ENCODE measurements around the gene CDC42BPG. TPM values are rescaled to one million over a fixed set of nuclear protein-coding genes. Genes with fewer than 3 reads are reported as not detected.

CDC42BPG gene
- total and polyA plus RNA-seq, 3 donors from 2014 or later, result 5.3 to 9.2 (median 7.6) TPM

DNA sequence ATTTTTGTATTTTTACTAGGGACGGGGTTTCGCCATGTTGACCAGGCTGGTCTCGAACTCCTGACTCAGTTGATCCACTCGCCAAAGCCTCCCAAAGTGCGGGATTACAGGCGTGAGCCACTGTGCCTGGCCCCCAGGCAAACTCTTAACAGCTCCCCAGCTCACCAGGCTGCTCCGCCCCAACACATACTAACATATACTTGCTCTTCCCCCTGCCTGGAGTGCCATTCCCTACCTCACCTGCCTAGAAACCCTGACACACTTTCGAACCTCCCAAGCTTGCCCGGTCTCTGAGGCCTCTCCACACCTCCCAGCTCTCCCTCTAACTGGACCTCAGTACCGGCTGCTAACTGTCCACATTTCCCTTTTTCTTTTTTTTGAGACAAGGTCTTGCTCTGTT is 49.9 kb downstream of the CDC42BPG start:
- intact Hi-C loops (cut with DNase I; ENCODE audit: low total_unique reads), result no loop called here
- Histone ChIP-seq H3K4me1 (peaks cover 6% of the 10 kb centered on the region), H3K27ac (no peak overlapping the region), H3K4me3 (no peak overlapping the region), H3K27me3 (no peaks in the 10 kb centered on the region), H3K36me3 (ENCODE audit: low read depth, missing control alignments) (no peaks in the 10 kb centered on the region), H3K9me3 (no peaks in the 10 kb centered on the region)
- TF ChIP-seq, protein P1, sequence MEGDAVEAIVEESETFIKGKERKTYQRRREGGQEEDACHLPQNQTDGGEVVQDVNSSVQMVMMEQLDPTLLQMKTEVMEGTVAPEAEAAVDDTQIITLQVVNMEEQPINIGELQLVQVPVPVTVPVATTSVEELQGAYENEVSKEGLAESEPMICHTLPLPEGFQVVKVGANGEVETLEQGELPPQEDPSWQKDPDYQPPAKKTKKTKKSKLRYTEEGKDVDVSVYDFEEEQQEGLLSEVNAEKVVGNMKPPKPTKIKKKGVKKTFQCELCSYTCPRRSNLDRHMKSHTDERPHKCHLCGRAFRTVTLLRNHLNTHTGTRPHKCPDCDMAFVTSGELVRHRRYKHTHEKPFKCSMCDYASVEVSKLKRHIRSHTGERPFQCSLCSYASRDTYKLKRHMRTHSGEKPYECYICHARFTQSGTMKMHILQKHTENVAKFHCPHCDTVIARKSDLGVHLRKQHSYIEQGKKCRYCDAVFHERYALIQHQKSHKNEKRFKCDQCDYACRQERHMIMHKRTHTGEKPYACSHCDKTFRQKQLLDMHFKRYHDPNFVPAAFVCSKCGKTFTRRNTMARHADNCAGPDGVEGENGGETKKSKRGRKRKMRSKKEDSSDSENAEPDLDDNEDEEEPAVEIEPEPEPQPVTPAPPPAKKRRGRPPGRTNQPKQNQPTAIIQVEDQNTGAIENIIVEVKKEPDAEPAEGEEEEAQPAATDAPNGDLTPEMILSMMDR (IDR thresholded peaks at IDR 0.05), result no peak
- no peak for TF ChIP-seq POLR2A (IDR thresholded peaks at IDR 0.05)
- WGBS, 2 donors, result 92 to 93% methylated on average over 10 of the region's 10 CpGs
- no peak for DNase-seq

DNA sequence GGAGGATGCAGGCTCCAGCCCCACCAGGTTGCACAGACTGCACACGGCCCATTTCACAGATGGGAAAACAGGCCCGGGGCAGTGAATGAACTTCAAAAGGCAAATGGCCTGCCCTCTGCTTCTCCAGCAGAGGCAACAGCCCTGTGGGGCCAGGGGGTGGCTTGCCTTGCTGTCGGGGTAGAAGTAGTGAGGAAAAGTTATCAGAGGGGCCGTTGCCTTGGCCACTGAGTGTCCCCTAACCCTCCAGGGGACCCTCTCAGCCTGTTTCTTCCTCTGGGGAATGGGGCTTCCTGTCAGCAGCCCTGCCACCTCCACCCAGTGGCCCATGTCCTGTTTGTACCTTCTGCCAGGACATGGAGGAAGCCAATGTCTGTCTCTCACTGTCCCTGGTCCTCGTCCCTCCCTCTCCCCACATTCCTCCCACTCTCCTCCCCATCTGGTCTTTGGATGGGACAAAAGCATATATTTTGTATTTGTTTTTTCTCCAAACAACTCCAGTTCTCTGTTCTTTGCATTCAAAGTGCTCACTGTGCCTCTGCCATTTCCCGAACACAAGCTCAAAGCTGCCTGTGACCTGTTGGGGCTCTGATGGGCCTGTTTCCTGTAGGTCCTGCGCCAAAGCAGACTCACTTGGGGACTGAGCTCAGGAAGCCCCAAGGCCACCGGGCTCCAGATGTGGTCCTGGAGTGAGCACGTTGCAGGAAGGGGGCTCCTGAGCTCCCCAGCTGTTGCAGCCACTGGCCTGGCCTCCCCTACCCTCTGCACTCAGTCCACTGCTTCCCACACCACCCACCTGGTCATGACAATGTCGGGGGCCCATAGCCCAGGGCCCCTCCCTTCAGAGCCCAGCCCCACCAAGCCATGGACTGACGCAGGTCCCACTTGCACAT is 50.9 kb downstream of the CDC42BPG start:
- Histone ChIP-seq H3K36me3 (ENCODE audit: low read depth, missing control alignments) (no peaks in the 10 kb centered on the region), H3K27me3 (no peaks in the 10 kb centered on the region), H3K4me1 (peaks cover 6% of the 10 kb centered on the region), H3K4me3 (no peak overlapping the region), H3K9me3 (no peaks in the 10 kb centered on the region), H3K27ac (no peak overlapping the region)
- DNase-seq, result no peak
- intact Hi-C loops (cut with DNase I; ENCODE audit: low total_unique reads), result no loop called here
- 54 to 58% methylated on average over 11 of the region's 11 CpGs for WGBS, 2 donors
- no peak for TF ChIP-seq POLR2A (IDR thresholded peaks at IDR 0.05)
- TF ChIP-seq, protein P1 (IDR thresholded peaks at IDR 0.05), result no peak

DNA sequence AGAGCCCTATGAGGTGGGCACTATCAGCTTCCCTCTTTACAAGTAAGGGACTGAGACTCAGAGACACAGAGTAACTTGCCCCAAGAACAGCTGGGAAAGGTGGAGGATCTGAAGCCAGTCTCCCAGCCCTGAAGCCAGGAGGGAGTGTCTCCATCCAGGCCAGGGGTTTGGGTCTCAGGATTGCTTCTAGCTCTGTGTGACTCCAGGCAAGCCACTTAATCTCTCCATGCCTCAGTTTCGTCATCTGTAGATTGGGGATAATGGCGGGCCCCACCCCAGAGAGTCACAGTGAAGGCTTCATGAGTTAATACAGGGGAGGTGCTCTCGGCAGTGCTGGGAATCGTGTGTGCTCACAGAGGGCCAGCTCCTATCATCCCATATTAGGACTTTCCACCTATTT is 52.0 kb downstream of the CDC42BPG start:
- intact Hi-C loops (cut with DNase I; ENCODE audit: low total_unique reads), result no loop called here
- H3K9me3 ChIP-seq, result no peaks in the 10 kb centered on the region
- DNase-seq, result no peak
- H3K27me3 ChIP-seq, result no peaks in the 10 kb centered on the region
- no peak overlapping the region for H3K27ac ChIP-seq
- H3K4me1 ChIP-seq, result peaks cover 6% of the 10 kb centered on the region
- TF ChIP-seq POLR2A (IDR thresholded peaks at IDR 0.05), result no peak
- TF ChIP-seq, protein P1 (IDR thresholded peaks at IDR 0.05), result no peak
- no peaks in the 10 kb centered on the region for H3K36me3 ChIP-seq (ENCODE audit: low read depth, missing control alignments)
- 91 to 92% methylated on average over 4 of the region's 4 CpGs for WGBS, 2 donors
- no peak overlapping the region for H3K4me3 ChIP-seq

DNA sequence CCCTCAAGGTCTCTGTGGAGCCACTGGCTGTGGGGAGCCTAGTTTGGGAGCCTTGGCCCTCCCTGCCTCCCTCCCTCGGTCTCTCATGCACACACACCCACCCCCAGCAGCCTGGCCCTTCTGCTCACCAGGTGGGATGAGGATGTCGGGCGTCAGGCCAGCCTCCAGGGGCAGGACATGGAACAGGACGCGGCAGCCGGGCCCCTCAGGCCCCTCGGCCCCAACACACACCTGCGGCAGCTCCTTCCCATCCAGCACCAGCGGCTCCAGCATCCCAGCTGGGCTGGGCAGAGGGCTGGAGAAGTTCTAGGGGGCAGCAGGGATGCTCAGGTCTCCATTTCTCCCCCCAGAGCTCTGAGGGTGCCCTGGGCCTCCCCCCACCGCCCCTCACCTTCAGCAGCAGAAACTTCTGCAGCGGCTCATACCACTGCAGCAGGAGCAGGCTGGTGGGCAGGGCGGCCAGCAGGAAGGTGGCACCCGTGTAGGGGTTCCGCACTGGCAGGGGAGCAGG is 52.6 kb downstream of the CDC42BPG start:
- no peak for DNase-seq
- Histone ChIP-seq H3K27me3 (no peaks in the 10 kb centered on the region), H3K4me1 (peaks cover 6% of the 10 kb centered on the region), H3K4me3 (no peak overlapping the region), H3K36me3 (ENCODE audit: low read depth, missing control alignments) (no peaks in the 10 kb centered on the region), H3K27ac (no peak overlapping the region), H3K9me3 (no peaks in the 10 kb centered on the region)
- WGBS, 2 donors, result 63 to 91% methylated on average over 1 to 14 of the region's 14 CpGs
- intact Hi-C loops (cut with DNase I; ENCODE audit: low total_unique reads), result no loop called here
- TF ChIP-seq POLR2A (IDR thresholded peaks at IDR 0.05), result no peak
- TF ChIP-seq, protein P1 (IDR thresholded peaks at IDR 0.05), result no peak
